ENCODE results near the gene PAMR1.

DNA sequence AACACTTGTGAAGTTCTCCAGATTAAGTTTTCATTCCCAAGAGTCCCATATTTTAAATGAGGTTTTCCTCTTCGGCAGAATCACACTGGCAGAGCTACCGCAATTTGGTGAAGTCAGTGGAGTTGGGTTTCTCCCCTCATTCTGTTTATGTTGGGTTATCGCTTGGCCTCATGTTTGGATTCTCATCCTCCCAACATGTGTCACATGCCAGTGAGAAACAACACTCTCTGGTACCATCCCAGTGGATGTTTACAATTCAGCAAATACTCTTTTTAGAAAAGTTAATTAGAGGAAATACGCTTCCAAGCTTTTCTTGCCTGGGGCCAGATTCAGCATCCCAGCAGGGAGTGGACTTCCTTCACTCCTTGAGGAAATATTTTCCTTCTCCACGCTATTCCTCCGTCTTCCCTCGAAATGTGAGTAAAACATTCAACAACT lies 2.1 kb downstream of the PAMR1 start:
- TF ChIP-seq, protein P1, sequence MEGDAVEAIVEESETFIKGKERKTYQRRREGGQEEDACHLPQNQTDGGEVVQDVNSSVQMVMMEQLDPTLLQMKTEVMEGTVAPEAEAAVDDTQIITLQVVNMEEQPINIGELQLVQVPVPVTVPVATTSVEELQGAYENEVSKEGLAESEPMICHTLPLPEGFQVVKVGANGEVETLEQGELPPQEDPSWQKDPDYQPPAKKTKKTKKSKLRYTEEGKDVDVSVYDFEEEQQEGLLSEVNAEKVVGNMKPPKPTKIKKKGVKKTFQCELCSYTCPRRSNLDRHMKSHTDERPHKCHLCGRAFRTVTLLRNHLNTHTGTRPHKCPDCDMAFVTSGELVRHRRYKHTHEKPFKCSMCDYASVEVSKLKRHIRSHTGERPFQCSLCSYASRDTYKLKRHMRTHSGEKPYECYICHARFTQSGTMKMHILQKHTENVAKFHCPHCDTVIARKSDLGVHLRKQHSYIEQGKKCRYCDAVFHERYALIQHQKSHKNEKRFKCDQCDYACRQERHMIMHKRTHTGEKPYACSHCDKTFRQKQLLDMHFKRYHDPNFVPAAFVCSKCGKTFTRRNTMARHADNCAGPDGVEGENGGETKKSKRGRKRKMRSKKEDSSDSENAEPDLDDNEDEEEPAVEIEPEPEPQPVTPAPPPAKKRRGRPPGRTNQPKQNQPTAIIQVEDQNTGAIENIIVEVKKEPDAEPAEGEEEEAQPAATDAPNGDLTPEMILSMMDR (IDR thresholded peaks at IDR 0.05), result no peak
- TF ChIP-seq POLR2A (IDR thresholded peaks at IDR 0.05), result no peak
